Psoas muscle (tissue), 8 donors: ENCODE data around the gene SETD2. TPM values are rescaled to one million over a fixed set of nuclear protein-coding genes. Genes with fewer than 3 reads are reported as not detected.

Experiments
- ATAC-seq, 4 donors: fragments of 200-7000 bp; cut with Tn5 transposase; one replicate each; pipeline ENCODE4 v1.9.1; 2020; ENCODE audit warnings: moderate library complexity in 3 of 4, mild to moderate bottlenecking in 2 of 4
- DNase-seq, 2 donors: peaks; one replicate each; pipeline ENCODE4 v3.0.0-alpha.2; 2020
- H3K27ac ChIP-seq: fragments of 200-600 bp; one replicate; pipeline ENCODE4 v1.8.0; 2022
- H3K27me3 ChIP-seq, 3 donors: fragments of 200-600 bp in 1 of 3; one replicate each; pipeline versions ENCODE4 v1.6.1 to v1.8.0; 2013 to 2022; ENCODE audit warnings: low read length in 2 of 3, mild to moderate bottlenecking in 2 of 3, moderate library complexity in 1 of 3; ENCODE audit not compliant: insufficient read depth in 3 of 3
- H3K36me3 ChIP-seq, 2 donors: fragments of 200-600 bp in 1 of 2; one replicate each; pipeline versions ENCODE4 v1.6.1 to v1.8.0; 2013 to 2022; ENCODE audit warnings: low read depth in 1 of 2, mild to moderate bottlenecking in 1 of 2, moderate library complexity in 1 of 2; ENCODE audit not compliant: insufficient read depth in 1 of 2
- H3K4me1 ChIP-seq: fragments of 200-600 bp; one replicate; pipeline ENCODE4 v1.8.0; 2022
- H3K4me3 ChIP-seq: fragments of 200-600 bp; one replicate; pipeline ENCODE4 v1.8.0; 2022; ENCODE audit warnings: mild to moderate bottlenecking
- H3K9me3 ChIP-seq: fragments of 200-600 bp; one replicate; pipeline ENCODE4 v1.8.0; 2022
- WGBS, 3 donors: extraction: QIAGEN DNeasy Blood & Tissue Kit; methylation state at CpG; one replicate each; pipeline versions ENCODE4 v1.1.6 to v1.1.7; 2013; 5-methylcytosine and 5-hydroxymethylcytosine counted together
- intact Hi-C, 2 donors: fragments of 100-400 bp; cut with DNase I; formaldehyde crosslinking; loops; one replicate each; pipeline versions ENCODE4 v1.11.0 to v1.14.2; 2022
- polyA plus RNA-seq, 3 donors: library from polyadenylated mRNA; stranded (reverse); fragments of 200-250 nt; gene quantifications; one replicate each; pipeline ENCODE4 v1.2.3, GENCODE V29; 2013
- total RNA-seq, 4 donors: library from RNA; stranded (reverse); fragmentation: NEBNext Ultra II Directional in 2 of 4; extraction: Animal tissue kit (Norgen Biotek cat#: 25700) in 2 of 4; gene quantifications; one replicate each; pipeline versions ENCODE4 v1.2.1 to v1.2.4, GENCODE V29; 2021 to 2023
- TF ChIP-seq, protein P1 (sequence below): fragments of 200-600 bp; IDR thresholded peaks from one replicate; pipeline ENCODE4 v1.8.0; 2022; ENCODE audit warnings: antibody characterized with exemption
- donor health status: healthy with polysubstance abuse.
- donor health status: DM: no; HTN: no; CAD: no; lungs with moderate emphysema.
- donor health status: Bipolar disorder and iron deficiency.
- donor health status: healthy.
- donor health status: DM: yes; HTN: yes; CAD: no.
- donor health status: DM: no; HTN: no; CAD: no.
- donor health status: DM: no; HTN: no; CAD: no.
- donor health status: DM: yes; HTN: yes; CAD: no.

Gene SETD2
- total and polyA plus RNA-seq, 7 donors: 10.1 to 38.1 (median 33.7) TPM

DNA sequence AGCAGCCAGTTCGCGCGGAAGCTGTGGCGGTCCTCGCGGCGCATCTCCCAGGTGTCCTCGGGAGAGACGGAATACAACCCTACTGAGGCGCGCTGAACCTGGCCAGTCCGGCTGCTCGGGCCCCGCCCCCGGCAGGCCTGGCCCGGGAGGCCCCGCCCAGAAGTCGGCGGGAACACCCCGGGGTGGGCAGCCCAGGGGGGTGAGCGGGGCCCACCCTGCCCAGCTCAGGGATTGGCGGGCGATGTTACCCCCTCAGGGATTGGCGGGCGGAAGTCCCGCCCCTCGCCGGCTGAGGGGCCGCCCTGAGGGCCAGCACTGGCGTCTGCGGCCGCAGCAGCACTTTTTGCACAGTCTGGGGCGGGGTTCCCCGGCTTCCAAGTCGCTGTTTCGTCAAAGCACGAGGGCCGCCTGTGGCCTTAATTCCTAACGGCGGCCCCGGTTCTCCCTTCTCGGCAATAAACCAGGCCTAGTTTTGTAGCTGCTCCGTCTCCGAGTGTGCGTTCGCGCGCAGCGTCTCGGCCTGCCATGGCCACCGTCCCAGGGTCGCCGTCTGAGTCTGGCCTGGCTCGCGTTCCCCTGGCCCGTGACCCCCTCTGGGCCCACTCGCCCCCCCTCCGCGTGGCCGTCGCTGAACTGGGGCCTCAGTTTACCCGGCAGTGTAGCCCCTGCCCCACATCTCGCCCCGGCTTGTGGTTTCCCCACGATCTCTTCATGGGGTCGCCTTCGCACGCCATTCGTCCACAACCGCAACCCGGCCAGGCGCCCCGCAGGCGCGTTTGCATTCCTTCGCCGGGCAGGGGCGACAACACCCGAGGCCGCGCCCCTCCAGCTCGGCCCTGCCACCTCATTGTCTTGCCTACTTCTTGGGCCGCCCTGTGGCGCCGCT lies 154.4 kb downstream of the SETD2 start:
- ATAC-seq (peak; percentile 90 to 96 (median 94)), DNase-seq (peak; percentile 91 to 96)
- TF ChIP-seq, protein P1, sequence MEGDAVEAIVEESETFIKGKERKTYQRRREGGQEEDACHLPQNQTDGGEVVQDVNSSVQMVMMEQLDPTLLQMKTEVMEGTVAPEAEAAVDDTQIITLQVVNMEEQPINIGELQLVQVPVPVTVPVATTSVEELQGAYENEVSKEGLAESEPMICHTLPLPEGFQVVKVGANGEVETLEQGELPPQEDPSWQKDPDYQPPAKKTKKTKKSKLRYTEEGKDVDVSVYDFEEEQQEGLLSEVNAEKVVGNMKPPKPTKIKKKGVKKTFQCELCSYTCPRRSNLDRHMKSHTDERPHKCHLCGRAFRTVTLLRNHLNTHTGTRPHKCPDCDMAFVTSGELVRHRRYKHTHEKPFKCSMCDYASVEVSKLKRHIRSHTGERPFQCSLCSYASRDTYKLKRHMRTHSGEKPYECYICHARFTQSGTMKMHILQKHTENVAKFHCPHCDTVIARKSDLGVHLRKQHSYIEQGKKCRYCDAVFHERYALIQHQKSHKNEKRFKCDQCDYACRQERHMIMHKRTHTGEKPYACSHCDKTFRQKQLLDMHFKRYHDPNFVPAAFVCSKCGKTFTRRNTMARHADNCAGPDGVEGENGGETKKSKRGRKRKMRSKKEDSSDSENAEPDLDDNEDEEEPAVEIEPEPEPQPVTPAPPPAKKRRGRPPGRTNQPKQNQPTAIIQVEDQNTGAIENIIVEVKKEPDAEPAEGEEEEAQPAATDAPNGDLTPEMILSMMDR: no peak
- Histone ChIP-seq H3K27me3 (no peaks in the 10 kb centered on the region), H3K27ac (peak overlapping the region; percentile 89), H3K4me3 (peak overlapping the region; percentile 75), H3K9me3 (no peaks in the 10 kb centered on the region), H3K36me3 (peaks cover 0 to 16% of the 10 kb centered on the region in 2 donors), H3K4me1 (peaks cover 17% of the 10 kb centered on the region)
- WGBS, 3 donors: 2 to 4% (median 3%) methylated on average over 66 to 85 of the region's 85 CpGs
- intact Hi-C loops: no loop called here

DNA sequence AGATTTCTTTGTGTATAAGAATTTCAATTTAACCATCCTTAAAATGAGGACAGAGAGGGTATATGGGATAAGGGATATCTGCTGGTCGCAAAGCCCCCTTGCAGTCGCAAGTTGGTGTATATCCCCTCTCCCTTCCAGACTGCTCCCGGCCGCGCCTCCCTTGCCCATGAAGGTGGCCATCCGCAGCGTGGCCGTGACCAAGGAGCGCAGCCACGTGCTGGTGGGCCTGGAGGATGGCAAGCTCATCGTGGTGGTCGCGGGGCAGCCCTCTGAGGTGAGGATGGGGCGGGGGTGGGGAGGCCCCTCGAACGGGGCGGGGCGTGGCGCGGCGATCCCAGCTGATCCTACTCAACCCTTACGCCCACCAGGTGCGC lies 155.1 kb downstream of the SETD2 start:
- Histone ChIP-seq H3K27ac (peak overlapping the region; percentile 89), H3K36me3 (peaks cover 0 to 22% of the 10 kb centered on the region in 2 donors), H3K27me3 (no peaks in the 10 kb centered on the region), H3K4me3 (peak overlapping the region; percentile 75), H3K9me3 (no peaks in the 10 kb centered on the region), H3K4me1 (peaks cover 17% of the 10 kb centered on the region)
- intact Hi-C loops: no loop called here
- ATAC-seq: no peak
- TF ChIP-seq, protein P1: no peak
- WGBS, 3 donors: 21 to 29% (median 27%) methylated on average over 12 to 23 of the region's 23 CpGs
- no peak for DNase-seq

DNA sequence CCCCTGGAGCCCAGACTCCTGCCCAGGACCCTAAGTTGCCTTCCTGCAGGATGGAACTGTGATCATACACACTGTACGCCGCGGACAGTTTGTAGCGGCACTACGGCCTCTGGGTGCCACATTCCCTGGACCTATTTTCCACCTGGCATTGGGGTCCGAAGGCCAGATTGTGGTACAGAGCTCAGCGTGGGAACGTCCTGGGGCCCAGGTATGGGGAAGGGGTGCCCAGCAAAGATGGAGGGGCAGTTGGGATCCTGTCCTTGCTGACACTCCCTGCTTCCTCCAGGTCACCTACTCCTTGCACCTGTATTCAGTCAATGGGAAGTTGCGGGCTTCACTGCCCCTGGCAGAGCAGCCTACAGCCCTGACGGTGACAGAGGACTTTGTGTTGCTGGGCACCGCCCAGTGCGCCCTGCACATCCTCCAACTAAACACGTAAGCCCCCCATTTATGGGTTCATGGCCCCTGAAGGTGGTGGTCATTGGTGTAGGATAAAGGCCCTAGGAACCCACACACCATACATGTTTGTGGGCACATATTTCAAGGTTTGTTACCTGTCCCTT lies 155.6 kb downstream of the SETD2 start:
- Histone ChIP-seq H3K4me3 (no peak overlapping the region), H3K4me1 (peaks cover 17% of the 10 kb centered on the region), H3K27ac (peak overlapping the region; percentile 89), H3K36me3 (peaks cover 0 to 25% of the 10 kb centered on the region in 2 donors), H3K27me3 (no peaks in the 10 kb centered on the region), H3K9me3 (no peaks in the 10 kb centered on the region)
- TF ChIP-seq, protein P1: no peak
- DNase-seq: peak in 1 of 2 donors; percentile 52
- intact Hi-C loops: no loop called here
- no peak for ATAC-seq
- WGBS, 3 donors: 91 to 93% (median 93%) methylated on average over 13 of the region's 13 CpGs

DNA sequence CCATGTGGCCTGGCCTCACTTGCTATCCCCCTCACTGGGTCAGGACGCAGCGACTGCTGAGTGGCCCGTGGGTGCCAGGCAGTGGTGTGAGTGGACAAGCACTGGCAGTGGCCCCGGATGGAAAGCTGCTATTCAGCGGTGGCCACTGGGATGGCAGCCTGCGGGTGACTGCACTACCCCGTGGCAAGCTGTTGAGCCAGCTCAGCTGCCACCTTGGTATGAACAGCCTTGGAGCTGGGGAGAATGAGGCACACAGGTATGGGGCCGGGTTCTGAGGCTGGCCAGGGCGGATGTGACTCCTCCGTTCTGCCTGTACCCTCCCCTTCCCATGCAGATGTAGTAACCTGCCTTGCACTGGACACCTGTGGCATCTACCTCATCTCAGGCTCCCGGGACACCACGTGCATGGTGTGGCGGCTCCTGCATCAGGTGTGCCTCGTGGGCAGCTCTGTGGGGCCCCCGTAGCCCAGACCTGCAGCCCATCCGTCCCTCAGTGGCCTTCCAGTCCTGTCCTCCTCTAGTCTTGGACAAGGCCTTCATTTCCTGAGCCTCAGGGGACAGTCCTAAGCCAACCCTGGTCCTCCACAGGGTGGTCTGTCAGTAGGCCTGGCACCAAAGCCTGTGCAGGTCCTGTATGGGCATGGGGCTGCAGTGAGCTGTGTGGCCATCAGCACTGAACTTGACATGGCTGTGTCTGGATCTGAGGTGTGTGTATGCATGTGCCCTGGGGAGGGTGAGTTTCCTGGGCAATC lies 156.3 kb downstream of the SETD2 start:
- WGBS, 3 donors: 73 to 87% (median 78%) methylated on average over 14 to 16 of the region's 16 CpGs
- intact Hi-C loops: no loop called here
- peaks cover 0 to 32% of the 10 kb centered on the region in 2 donors for H3K36me3 ChIP-seq

More for the DNA sequence above, 156.3 kb downstream of the SETD2 start:
- DNase-seq (peak; percentile 12 to 55), ATAC-seq (no peak)
- Histone ChIP-seq H3K4me3 (no peak overlapping the region), H3K4me1 (peaks cover 12% of the 10 kb centered on the region), H3K27ac (no peak overlapping the region), H3K27me3 (no peaks in the 10 kb centered on the region), H3K9me3 (no peaks in the 10 kb centered on the region)
- TF ChIP-seq, protein P1: no peak
